ENCODE results near the gene VDR.
A peak's percentile ranks its signal among the peaks of the same experiment; 100 is the strongest.

VDR gene

DNA sequence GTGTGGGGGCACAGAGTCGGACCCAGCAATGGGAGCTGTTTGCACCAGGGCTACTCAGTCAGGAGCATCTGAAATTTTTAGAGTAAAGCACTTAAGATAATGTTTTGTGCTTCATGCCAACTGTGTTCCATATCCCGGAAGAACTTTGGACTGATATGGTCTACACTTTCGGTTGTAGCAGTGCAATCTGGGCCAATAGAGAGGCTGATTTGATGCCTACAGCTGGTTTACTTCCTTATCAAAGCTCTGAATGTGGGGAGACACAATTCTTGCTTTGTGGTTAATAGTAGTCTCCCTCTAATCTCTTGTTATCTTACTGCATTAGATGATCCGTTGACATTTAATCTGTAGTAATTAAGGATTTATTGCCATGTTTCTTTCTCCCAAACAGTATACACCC lies 7.8 kb upstream of the VDR start:
- H3K27me3 ChIP-seq, result peaks cover under 1 to 8% (median 6%) of the 10 kb centered on the region in 11 experiments; a peak in 14 of 22 replicates
- no peaks in the 10 kb centered on the region for H3K36me3 ChIP-seq
- no peak overlapping the region for H3K27ac ChIP-seq
- H3K9ac ChIP-seq, result no peak overlapping the region
- TF ChIP-seq Cebpa-rat (IDR thresholded peaks at IDR 0.05), result no peak
- H3K4me2 ChIP-seq, result no peak overlapping the region
- H4K20me1 ChIP-seq, result no peaks in the 10 kb centered on the region
- H3K9me3 ChIP-seq (replicated peaks in 1 of 11), result peaks cover 0 to 10% (median 8%) of the 10 kb centered on the region in 11 experiments; a peak in 5 of 22 replicates
- no peak overlapping the region for H3K4me3 ChIP-seq
- H3K4me1 ChIP-seq, result no peaks in the 10 kb centered on the region

DNA sequence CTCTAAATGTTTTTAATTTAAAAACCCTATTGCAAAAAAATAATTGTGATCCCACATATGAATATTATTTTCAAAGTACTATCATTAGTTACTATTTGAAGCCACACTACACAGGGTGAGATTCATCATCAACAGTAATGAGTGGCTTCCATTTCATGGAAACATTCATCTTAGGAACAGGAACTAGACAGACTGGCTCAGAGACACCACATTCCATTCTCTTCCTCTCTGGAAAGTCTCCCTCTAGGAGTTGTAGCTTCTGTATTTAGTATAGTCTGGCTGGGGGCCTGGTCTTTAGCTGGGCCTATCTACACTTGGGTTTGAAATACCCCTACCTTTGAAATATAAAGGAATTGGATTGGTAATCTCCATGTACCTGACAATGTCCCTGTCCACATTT lies 6.2 kb upstream of the VDR start:
- Histone ChIP-seq H3K4me3 (no peak overlapping the region), H3K4me2 (no peak overlapping the region), H3K36me3 (no peaks in the 10 kb centered on the region), H3K4me1 (no peaks in the 10 kb centered on the region), H3K9me3 (replicated peaks in 1 of 11) (peaks cover 0 to 10% (median 8%) of the 10 kb centered on the region in 11 experiments; a peak in 5 of 22 replicates), H3K9ac (no peak overlapping the region), H3K27me3 (peaks cover 16 to 24% (median 22%) of the 10 kb centered on the region in 11 experiments), H3K27ac (no peak overlapping the region), H4K20me1 (no peaks in the 10 kb centered on the region)
- TF ChIP-seq Cebpa-rat (IDR thresholded peaks at IDR 0.05), result no peak

DNA sequence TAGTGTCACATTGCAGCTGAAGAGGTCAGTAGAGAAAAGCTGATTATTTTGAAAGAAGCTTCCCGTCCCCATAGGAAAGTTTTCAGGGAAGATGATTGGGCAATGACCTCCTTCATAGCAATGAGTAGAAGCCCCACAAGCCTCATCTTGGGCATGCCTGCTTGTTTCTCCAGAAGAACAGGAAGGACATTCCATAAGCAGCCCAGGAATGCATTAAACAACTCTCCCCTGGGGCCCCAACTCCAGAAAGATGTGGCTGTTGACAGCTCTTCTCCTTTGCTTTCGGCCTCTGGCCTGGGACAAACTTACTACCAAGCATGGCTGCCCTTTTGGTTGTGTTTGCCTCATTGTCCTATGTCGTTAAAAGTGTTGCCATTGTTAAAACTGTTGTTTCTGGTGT lies 5.7 kb upstream of the VDR start:
- H3K27ac ChIP-seq, result no peak overlapping the region
- H3K27me3 ChIP-seq, result peaks cover 21 to 28% (median 27%) of the 10 kb centered on the region in 11 experiments
- TF ChIP-seq Cebpa-rat (IDR thresholded peaks at IDR 0.05), result no peak
- H3K9ac ChIP-seq, result no peak overlapping the region
- H3K4me2 ChIP-seq, result no peak overlapping the region
- no peaks in the 10 kb centered on the region for H4K20me1 ChIP-seq
- H3K4me3 ChIP-seq, result no peak overlapping the region
- no peaks in the 10 kb centered on the region for H3K36me3 ChIP-seq
- peaks cover 0 to 10% (median 8%) of the 10 kb centered on the region in 11 experiments; a peak in 5 of 22 replicates for H3K9me3 ChIP-seq (replicated peaks in 1 of 11)
- peaks cover 0 to 4% (median 1%) of the 10 kb centered on the region in 10 experiments; a peak in 11 of 20 replicates for H3K4me1 ChIP-seq

DNA sequence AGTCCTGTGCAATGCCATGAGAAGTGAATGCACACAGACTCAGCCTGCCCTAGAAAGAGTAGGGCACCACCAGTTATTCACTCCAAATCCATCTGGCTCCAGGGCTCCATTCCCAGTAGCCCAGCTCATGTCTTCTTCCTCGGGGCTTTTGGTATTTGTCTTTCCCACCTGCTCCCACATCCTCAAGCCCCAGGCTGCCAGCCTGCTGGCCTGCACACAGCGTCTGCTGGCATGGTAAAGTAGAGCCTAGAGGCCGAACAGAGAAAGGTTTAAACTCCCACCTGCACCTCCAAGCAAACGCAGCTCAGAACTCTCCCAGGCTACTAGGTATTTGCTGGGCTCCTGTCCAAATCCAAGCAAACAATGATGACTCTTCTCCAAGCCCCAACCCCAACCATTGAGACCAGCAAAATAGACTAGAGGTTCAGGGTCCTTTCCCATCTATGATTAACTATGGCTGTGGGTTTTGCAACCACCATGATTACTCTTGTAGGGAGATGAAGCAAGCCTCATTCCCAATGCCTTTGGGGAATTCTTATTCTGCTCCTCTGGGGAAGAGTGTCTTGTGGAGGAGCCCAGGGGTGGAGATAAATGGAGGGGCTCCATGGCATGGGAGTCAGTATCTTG lies 5.2 kb upstream of the VDR start:
- H3K9me3 ChIP-seq (replicated peaks in 1 of 11), result peaks cover 0 to 10% (median 8%) of the 10 kb centered on the region in 11 experiments; a peak in 5 of 22 replicates
- H3K4me2 ChIP-seq, result no peak overlapping the region
- peaks cover 26 to 34% (median 32%) of the 10 kb centered on the region in 11 experiments for H3K27me3 ChIP-seq
- no peak overlapping the region for H3K4me3 ChIP-seq
- H3K9ac ChIP-seq, result no peak overlapping the region
- no peaks in the 10 kb centered on the region for H3K36me3 ChIP-seq
- no peak for TF ChIP-seq Cebpa-rat (IDR thresholded peaks at IDR 0.05)
- no peak overlapping the region for H3K27ac ChIP-seq
- no peaks in the 10 kb centered on the region for H4K20me1 ChIP-seq
- H3K4me1 ChIP-seq, result peaks cover 0 to 9% (median 6%) of the 10 kb centered on the region in 10 experiments; a peak in 12 of 20 replicates

DNA sequence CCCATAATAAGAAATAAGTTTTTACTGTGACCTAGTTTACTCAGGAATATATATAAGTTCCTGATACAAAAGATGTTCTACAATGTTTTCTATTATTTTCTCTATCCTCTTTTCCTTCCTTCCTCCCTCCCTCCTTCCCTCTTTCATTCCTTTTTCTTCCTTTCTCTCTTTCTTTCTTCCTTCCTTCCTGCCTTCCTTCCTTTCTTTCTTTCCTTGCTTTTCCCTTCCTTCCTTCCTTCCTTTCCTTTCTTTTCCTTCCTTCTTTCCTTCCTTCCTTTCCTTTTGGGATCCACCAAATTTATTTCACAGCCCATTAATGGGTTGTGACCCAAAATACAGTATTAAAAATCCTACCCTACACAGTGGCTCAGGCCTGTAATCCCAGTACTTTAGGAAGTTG lies 3.9 kb upstream of the VDR start:
- Histone ChIP-seq H3K36me3 (no peaks in the 10 kb centered on the region), H4K20me1 (peaks cover 0 to 1% (median 0%) of the 10 kb centered on the region in 11 experiments; a peak in 2 of 22 replicates), H3K27me3 (peaks cover 26 to 46% (median 44%) of the 10 kb centered on the region in 11 experiments), H3K4me3 (no peak overlapping the region), H3K4me1 (peaks cover 6 to 20% (median 16%) of the 10 kb centered on the region in 10 experiments), H3K27ac (no peak overlapping the region), H3K9ac (no peak overlapping the region), H3K9me3 (replicated peaks in 1 of 11) (no peaks in the 10 kb centered on the region; a peak in 1 of 22 replicates), H3K4me2 (no peak overlapping the region)
- TF ChIP-seq Cebpa-rat (IDR thresholded peaks at IDR 0.05), result no peak

DNA sequence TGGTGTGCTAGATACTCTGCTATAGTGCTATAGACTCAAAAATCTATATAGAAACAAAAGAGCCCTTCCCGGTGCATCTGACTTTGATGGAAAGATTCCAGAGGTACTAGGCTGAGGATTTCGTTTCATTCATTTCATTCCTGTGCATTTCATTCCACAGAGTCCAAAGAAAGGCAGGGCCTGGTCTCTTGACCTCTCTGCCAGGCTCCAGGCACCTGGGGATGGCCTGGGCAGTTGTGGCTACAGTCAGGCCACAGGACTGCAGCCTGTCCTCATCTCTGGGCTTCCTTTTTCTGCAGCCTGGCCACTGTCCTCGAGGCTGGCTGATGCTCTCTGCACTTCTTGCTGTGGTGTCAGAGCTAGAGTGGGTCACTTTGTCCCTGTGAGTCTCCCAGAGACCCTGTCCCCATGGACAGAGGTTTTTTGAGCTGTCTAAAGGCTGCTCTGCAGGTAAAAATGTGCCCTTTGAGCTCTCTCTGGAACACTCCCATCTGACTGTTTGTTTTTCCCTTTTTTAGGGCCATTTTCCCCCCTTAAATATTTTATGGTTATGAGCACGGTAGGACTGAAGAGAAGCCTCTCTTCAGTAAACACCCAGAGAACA lies 3.2 kb upstream of the VDR start:
- Histone ChIP-seq H3K4me1 (peaks cover 14 to 28% (median 24%) of the 10 kb centered on the region in 10 experiments), H3K4me3 (no peak overlapping the region), H3K27ac (no peak overlapping the region), H3K4me2 (no peak overlapping the region), H4K20me1 (peaks cover 0 to 9% (median 0%) of the 10 kb centered on the region in 11 experiments; a peak in 6 of 22 replicates), H3K27me3 (peaks cover 26 to 54% (median 51%) of the 10 kb centered on the region in 11 experiments), H3K9ac (no peak overlapping the region), H3K9me3 (replicated peaks in 1 of 11) (no peaks in the 10 kb centered on the region; a peak in 1 of 22 replicates), H3K36me3 (no peaks in the 10 kb centered on the region)
- no peak for TF ChIP-seq Cebpa-rat (IDR thresholded peaks at IDR 0.05)

DNA sequence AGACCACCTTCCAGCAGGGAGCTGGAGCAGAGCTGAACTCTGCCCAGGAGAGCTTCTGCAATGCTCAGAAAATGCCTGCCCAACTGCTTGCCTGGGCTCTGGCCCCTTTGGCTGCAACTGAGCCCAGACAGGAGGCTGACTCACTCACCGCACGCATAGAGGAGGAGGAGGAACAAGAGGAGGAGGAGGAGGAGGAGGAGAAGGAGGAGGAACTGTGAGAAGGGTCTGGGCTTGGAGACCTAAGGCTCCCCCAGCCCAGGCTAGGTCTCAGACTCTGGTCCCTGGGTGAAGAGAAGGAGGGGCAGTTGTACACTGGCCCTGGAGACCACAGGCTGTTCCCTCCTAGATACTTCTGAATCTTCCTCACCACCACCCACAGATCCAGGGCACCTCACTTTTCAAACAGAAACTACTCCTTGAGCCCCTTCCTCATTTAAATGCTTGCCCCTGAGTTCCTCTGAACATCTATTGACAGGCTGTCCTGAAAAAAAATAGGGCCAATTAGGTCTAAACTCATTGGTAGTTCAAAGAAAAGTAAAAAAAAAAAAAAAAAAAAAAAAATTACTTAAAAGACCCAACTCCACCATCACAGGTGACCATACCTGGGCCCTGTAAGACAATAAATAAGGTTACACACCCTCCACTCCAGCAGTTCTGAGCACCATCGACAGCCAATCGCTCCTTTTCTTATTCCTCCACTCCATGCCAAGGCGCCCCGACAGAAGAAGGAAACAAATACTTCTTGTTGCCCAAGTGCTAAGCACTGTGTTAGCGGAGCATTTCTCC lies 674 bp downstream of the VDR start:
- Histone ChIP-seq H4K20me1 (peaks cover 0 to 45% (median 15%) of the 10 kb centered on the region in 11 experiments; a peak in 10 of 22 replicates), H3K36me3 (peaks cover 0 to 8% (median 0%) of the 10 kb centered on the region in 11 experiments; a peak in 3 of 22 replicates), H3K4me1 (peaks cover 51 to 66% (median 62%) of the 10 kb centered on the region in 10 experiments), H3K27me3 (peaks cover 26 to 62% (median 55%) of the 10 kb centered on the region in 11 experiments), H3K9me3 (replicated peaks in 1 of 11) (no peaks in the 10 kb centered on the region; a peak in 1 of 22 replicates), H3K4me2 (peak overlapping the region; percentile 88 to 99 (median 95)), H3K4me3 (peak overlapping the region; percentile 57 to 74 (median 65)), H3K27ac (peak overlapping the region in 8 of 11 experiments; percentile 33 to 78 (median 62); a peak in 14 of 22 replicates), H3K9ac (peak overlapping the region; percentile 51 to 78 (median 74); a peak in 21 of 22 replicates)
- no peak for TF ChIP-seq Cebpa-rat (IDR thresholded peaks at IDR 0.05)

- H3K4me1 ChIP-seq, result peaks cover 51 to 68% (median 63%) of the 10 kb centered on the region in 10 experiments
- H3K27ac ChIP-seq, result peak overlapping the region in 2 of 11 experiments; percentile 5 to 78; a peak in 3 of 22 replicates
- H3K36me3 ChIP-seq, result peaks cover 0 to 18% (median 0%) of the 10 kb centered on the region in 11 experiments; a peak in 4 of 22 replicates
- peak overlapping the region; percentile 88 to 99 (median 95) for H3K4me2 ChIP-seq
- no peaks in the 10 kb centered on the region; a peak in 1 of 22 replicates for H3K9me3 ChIP-seq (replicated peaks in 1 of 11)
- peak overlapping the region in 6 of 11 experiments; percentile 11 to 78 (median 44); a peak in 4 of 22 replicates for H3K9ac ChIP-seq
- H3K4me3 ChIP-seq, result peak overlapping the region in 6 of 10 experiments; percentile 64 to 74 (median 68); a peak in 10 of 20 replicates
- TF ChIP-seq Cebpa-rat (IDR thresholded peaks at IDR 0.05), result no peak
- H4K20me1 ChIP-seq, result peaks cover 0 to 49% (median 15%) of the 10 kb centered on the region in 11 experiments; a peak in 10 of 22 replicates
- H3K27me3 ChIP-seq, result peaks cover 26 to 62% (median 55%) of the 10 kb centered on the region in 11 experiments
Observed at GRCh38 chr12:47903151-47903611, 1.6 kb downstream of the VDR start.
